NB4 (cell line): ENCODE results near the gene TMEM217.

ENCODE experiments used
- DNase-seq: peaks from one replicate; pipeline ENCODE4 v3.0.0; 2010; ENCODE audit warnings: low read depth
- H3K4me3 ChIP-seq: one replicate; pipeline ENCODE4 v1.5.1; 2011; ENCODE audit warnings: mild to moderate bottlenecking, low read depth, low read length, moderate library complexity
- MYC ChIP-seq: IDR thresholded peaks from 2 replicates; pipeline ENCODE4 v1.6.1; 2011; ENCODE audit warnings: low read depth, low read length
- POLR2A ChIP-seq: IDR thresholded peaks from 2 replicates; pipeline ENCODE4 v1.6.1; 2011; ENCODE audit warnings: mild to moderate bottlenecking; ENCODE audit not compliant: insufficient read length; ENCODE audit errors: extremely low read depth
- TF ChIP-seq, protein P1 (sequence below): IDR thresholded peaks from 2 replicates; pipeline ENCODE4 v1.6.1; 2011; ENCODE audit warnings: low read depth, low read length
- TF ChIP-seq, protein P2 (sequence below): IDR thresholded peaks from one replicate; pipeline ENCODE4 v1.5.1; 2012; ENCODE audit warnings: low read depth, low read length

TMEM217 gene

DNA sequence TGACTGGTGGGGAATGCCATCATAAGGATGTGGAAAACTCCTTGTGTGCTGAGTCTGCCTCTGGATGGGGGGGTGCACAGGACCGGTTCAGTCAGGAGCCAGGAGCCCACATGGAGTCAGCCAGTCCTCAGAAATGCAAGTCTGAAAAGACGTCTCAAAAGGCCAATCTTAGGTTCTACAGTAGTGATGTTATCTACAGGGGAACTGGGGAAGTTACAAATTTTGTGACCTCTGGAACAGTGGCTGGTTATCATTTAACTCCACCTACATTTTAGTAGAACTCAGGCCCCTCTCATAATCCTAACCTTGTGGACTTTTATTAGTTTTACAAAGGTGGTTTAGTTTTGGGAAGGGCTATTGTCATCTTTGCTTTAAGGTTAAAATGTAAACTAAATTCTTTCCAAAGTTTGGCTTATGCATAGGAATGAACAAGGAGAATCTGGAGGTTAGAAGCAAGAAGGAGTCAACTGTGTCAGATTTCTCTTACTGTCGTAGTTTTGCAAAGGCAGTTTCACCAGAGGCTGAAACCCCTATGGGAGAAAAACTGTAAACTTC lies 14.1 kb downstream of the TMEM217 start:
- DNase-seq = no peak
- no peak overlapping the region for H3K4me3 ChIP-seq
- TF ChIP-seq, protein P1, sequence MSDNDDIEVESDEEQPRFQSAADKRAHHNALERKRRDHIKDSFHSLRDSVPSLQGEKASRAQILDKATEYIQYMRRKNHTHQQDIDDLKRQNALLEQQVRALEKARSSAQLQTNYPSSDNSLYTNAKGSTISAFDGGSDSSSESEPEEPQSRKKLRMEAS = no peak
- TF ChIP-seq, protein P2, sequence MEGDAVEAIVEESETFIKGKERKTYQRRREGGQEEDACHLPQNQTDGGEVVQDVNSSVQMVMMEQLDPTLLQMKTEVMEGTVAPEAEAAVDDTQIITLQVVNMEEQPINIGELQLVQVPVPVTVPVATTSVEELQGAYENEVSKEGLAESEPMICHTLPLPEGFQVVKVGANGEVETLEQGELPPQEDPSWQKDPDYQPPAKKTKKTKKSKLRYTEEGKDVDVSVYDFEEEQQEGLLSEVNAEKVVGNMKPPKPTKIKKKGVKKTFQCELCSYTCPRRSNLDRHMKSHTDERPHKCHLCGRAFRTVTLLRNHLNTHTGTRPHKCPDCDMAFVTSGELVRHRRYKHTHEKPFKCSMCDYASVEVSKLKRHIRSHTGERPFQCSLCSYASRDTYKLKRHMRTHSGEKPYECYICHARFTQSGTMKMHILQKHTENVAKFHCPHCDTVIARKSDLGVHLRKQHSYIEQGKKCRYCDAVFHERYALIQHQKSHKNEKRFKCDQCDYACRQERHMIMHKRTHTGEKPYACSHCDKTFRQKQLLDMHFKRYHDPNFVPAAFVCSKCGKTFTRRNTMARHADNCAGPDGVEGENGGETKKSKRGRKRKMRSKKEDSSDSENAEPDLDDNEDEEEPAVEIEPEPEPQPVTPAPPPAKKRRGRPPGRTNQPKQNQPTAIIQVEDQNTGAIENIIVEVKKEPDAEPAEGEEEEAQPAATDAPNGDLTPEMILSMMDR = no peak
- no peak for TF ChIP-seq POLR2A
- no peak for TF ChIP-seq MYC

DNA sequence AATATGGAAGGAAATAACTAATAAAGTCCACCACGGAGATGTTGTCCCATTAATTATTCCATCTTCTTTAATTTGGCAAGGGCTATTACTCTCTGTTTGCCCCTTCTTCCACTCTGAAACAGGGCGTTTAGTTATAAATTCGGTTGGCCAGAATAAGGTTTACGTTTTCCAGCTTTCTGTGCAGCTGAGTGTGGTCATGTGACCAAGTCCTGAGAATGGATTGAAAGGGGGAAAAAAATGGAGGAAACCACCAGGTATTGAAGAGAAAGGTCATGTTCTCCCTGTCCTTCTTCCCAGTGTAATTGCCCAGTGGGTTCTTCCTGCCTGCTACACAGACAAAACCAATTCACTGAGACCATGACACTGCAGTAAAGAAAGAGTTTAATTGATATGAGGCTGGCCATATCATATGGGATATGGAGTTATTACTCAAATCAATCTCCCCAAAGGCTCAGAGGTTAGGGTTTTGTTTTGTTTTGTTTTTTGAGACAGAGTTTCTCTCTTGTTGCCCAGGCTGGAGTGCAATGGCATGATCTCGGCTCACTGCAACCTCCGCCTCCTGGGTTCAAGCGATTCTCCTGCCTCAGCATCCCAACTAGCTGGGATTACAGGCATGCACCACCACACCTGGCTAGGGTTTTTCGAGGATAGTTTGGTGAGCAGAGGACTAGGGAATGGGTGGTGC lies 14.7 kb downstream of the TMEM217 start:
- no peak overlapping the region for H3K4me3 ChIP-seq

DNA sequence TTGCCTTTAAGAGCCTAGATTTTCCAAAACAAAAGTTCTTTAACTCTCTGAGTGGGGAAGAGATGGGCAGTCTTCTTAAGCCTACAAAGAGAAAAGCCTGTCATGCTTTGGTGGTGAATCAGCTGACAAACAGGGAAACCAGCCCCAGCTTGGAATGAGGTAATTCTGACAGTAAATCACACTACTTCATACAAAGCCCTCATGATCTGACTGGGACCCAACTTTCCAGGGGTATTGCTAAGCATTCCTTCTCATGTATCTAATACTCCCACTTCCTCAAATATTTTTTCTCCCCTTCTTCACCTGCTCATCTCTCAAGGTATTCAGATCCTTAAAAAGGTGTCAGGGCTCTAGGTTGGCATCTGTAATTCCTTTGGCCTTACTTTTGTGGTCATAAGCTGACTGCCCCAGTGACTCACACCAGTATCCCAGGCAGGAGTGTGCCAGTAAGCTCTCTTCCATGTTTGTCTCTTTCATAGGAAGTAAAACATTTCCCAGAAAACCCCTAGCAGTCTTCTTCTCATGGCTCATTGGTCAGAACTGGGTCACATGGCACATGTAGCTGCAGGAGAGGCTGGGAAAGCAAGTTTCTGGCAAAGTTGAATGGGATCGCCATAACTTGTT lies 15.4 kb downstream of the TMEM217 start:
- TF ChIP-seq, protein P2 = no peak
- no peak for TF ChIP-seq MYC
- TF ChIP-seq, protein P1 = no peak
- no peak for TF ChIP-seq POLR2A
- no peak for DNase-seq

More for the DNA sequence above, 14.7 kb downstream of the TMEM217 start:
- DNase-seq = no peak
- TF ChIP-seq, protein P2 = no peak
- no peak for TF ChIP-seq MYC
- TF ChIP-seq POLR2A = no peak
- TF ChIP-seq, protein P1 = no peak

DNA sequence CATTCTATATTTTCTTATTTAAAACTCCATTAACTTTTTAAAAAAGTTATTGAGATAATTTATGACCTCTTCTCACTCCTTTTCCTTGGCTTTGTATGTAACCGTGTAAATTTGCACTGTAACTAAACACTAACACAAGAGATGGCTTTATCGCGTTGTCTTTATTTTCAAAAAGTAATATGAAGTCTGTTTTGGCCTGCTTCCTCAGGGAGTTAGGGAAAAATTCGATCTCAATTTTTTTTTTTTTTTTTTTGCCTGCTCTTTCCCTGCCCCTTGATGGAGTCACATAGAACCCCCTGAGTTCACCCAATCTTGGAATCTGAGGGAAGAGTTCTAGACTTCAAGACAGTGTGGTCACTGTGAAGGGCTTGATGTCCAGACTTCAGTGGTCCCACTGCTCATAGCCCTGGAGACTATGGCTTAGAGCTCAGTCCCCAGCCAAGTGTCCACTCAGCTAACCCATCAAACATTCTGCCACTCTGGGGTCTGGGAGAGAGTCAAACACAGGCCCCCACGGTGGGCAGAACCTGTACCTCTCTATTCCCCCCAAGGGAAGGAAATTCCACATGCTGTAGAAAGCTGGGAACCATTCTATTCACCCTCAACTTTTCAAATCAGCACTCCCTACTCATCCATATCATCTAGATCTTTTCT lies 16.0 kb downstream of the TMEM217 start:
- TF ChIP-seq MYC (no peak), POLR2A (no peak)
- TF ChIP-seq, protein P1 = no peak
- TF ChIP-seq, protein P2 = no peak
- DNase-seq = no peak
- no peak overlapping the region for H3K4me3 ChIP-seq

More for the DNA sequence above, 15.4 kb downstream of the TMEM217 start:
- no peak overlapping the region for H3K4me3 ChIP-seq

DNA sequence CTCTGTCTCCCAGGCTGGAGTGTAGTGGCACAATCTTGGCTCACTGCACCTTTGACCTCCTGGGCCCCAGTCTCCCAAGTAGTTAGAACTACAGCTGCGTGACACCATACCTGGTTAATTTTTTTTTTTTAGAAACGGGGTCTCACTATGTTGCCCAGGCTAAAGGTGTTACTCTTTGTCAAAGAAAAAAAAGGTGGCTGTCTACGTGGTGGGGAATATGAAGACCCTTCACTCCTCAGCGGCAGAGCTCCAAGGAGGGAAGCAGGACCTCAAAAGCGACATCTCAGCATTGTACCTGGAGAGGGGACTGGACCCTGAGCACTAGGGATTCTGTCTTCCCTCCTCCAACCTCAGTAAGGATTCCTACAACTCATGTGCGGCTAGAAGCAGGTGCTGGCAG lies 16.8 kb downstream of the TMEM217 start:
- H3K4me3 ChIP-seq = no peak overlapping the region
- DNase-seq = no peak
- TF ChIP-seq MYC (no peak), POLR2A (no peak)
- TF ChIP-seq, protein P2 = no peak
- TF ChIP-seq, protein P1 = no peak
